Activated B cell treated with CpG ODN at 0.5 μM for 24 hours (primary cell): Measurements from ENCODE around the gene ANO2. TPM values are rescaled to one million over a fixed set of nuclear protein-coding genes. Genes with fewer than 3 reads are reported as not detected.
"Not testable (repeated sequence)": the region's sequence is repeated elsewhere in the genome, so short reads cannot be mapped to it uniquely, and the experiment has no call there.

ENCODE experiments used
- ATAC-seq: fragments of 200-7000 bp; cut with Tn5 transposase; one replicate; pipeline ENCODE4 v1.10.0; 2021; ENCODE audit warnings: low read depth, mild to moderate bottlenecking, moderate library complexity
- CTCF ChIA-PET: fragments of 350-600 bp; sonication (Branson Sonifier 250); formaldehyde crosslinking; loops from one replicate; lab custom pipeline; 2021; ENCODE audit warnings: antibody characterized with exemption; lab: Charles Lee
- POLR2A ChIA-PET: fragments of 350-600 bp; sonication (Branson Sonifier 250); formaldehyde crosslinking; loops from one replicate; lab custom pipeline; 2021; ENCODE audit warnings: antibody characterized with exemption; lab: Charles Lee
- DNase-seq: peaks from one replicate; pipeline ENCODE4 v3.0.0; 2022
- H3K27ac Mint-ChIP-seq: one replicate; pipeline ENCODE4 v1.8.0; 2020; ENCODE audit warnings: mixed read lengths
- H3K27me3 Mint-ChIP-seq: one replicate; pipeline ENCODE4 v1.8.0; 2021; ENCODE audit warnings: mixed read lengths
- H3K36me3 Mint-ChIP-seq: one replicate; pipeline ENCODE4 v1.8.0; 2021; ENCODE audit warnings: low read depth, mixed read lengths
- H3K4me1 Mint-ChIP-seq: one replicate; pipeline ENCODE4 v1.8.0; 2021; ENCODE audit warnings: mixed read lengths
- H3K4me3 Mint-ChIP-seq: one replicate; pipeline ENCODE4 v1.8.0; 2020; ENCODE audit warnings: mild to moderate bottlenecking, mixed read lengths
- H3K9me3 Mint-ChIP-seq: one replicate; pipeline ENCODE4 v1.8.0; 2020; ENCODE audit warnings: mixed read lengths
- intact Hi-C: fragments of 100-400 bp; cut with micrococcal nuclease; formaldehyde crosslinking; loops from one replicate; pipeline ENCODE4 v1.15.1; 2024
- total RNA-seq: library from RNA; stranded (reverse); gene quantifications from 2 replicates; pipeline ENCODE4 v1.2.3, GENCODE V29; 2022
- TF ChIP-seq, protein P1 (sequence below): fragments of 200-600 bp; IDR thresholded peaks from one replicate; pipeline ENCODE4 v1.8.0; 2022; ENCODE audit warnings: antibody characterized with exemption, mild to moderate bottlenecking

Gene ANO2
- total RNA-seq, 1 donor from 2014 or later, result not detected

DNA sequence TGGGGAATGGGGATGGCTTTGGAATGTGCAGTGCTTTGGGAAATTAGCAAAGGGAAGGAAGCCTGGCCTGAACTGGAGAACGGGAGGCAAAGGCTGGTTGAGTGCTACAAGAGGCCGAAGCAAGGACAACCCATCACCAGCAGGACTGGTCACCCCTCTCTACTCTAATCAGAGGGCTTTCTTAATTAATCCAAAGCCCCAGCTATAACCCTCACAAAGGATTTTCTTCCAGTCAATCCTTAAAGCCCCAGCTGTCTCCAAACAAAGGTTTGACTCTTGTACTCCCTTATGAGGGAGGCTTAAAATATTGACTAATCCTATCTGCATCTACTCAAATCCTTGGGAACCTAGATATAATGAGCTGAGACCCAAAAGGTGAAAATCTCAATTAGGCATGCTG lies 256.8 kb downstream of the ANO2 start:
- H3K9me3 Mint-ChIP-seq, result no peaks in the 10 kb centered on the region
- POLR2A ChIA-PET, result no interaction called here

DNA sequence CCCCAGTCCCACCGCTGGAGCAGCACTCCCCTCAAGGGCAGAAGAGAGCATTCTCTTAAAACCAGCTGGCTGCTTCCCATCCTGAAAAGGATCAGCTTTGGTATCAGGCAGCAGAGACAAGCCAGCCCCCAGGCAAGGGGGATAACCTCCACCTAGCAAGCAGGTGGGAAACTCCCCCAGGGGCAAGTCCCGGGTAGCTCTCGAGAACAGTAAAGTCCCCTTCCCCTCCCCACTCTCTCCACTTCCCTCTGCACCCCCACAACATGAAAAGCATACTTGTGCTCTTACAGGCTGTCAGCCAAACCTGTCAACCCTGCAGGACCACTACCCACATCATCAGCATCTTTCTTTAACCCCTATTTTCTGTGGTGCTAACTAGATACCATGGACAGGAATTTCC lies 259.1 kb downstream of the ANO2 start:
- Mint-ChIP-seq H3K9me3 (no peaks in the 10 kb centered on the region), H3K27ac (no peak overlapping the region), H3K36me3 (no peaks in the 10 kb centered on the region), H3K27me3 (peaks cover 2% of the 10 kb centered on the region), H3K4me1 (no peaks in the 10 kb centered on the region), H3K4me3 (no peak overlapping the region)
- intact Hi-C loops, result no loop called here
- TF ChIP-seq, protein P1, sequence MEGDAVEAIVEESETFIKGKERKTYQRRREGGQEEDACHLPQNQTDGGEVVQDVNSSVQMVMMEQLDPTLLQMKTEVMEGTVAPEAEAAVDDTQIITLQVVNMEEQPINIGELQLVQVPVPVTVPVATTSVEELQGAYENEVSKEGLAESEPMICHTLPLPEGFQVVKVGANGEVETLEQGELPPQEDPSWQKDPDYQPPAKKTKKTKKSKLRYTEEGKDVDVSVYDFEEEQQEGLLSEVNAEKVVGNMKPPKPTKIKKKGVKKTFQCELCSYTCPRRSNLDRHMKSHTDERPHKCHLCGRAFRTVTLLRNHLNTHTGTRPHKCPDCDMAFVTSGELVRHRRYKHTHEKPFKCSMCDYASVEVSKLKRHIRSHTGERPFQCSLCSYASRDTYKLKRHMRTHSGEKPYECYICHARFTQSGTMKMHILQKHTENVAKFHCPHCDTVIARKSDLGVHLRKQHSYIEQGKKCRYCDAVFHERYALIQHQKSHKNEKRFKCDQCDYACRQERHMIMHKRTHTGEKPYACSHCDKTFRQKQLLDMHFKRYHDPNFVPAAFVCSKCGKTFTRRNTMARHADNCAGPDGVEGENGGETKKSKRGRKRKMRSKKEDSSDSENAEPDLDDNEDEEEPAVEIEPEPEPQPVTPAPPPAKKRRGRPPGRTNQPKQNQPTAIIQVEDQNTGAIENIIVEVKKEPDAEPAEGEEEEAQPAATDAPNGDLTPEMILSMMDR, result no peak
- ATAC-seq, result no peak
- DNase-seq, result no peak
- ChIA-PET POLR2A (no interaction called here), CTCF (no interaction called here)

More for the DNA sequence above, 256.8 kb downstream of the ANO2 start:
- DNase-seq (no peak), ATAC-seq (no peak)
- H3K4me3 Mint-ChIP-seq, result no peak overlapping the region
- H3K4me1 Mint-ChIP-seq, result no peaks in the 10 kb centered on the region
- peaks cover 5% of the 10 kb centered on the region for H3K27me3 Mint-ChIP-seq
- H3K36me3 Mint-ChIP-seq, result no peaks in the 10 kb centered on the region
- no peak overlapping the region for H3K27ac Mint-ChIP-seq
- TF ChIP-seq, protein P1, result no peak
- CTCF ChIA-PET, result no interaction called here
- intact Hi-C loops, result no loop called here

DNA sequence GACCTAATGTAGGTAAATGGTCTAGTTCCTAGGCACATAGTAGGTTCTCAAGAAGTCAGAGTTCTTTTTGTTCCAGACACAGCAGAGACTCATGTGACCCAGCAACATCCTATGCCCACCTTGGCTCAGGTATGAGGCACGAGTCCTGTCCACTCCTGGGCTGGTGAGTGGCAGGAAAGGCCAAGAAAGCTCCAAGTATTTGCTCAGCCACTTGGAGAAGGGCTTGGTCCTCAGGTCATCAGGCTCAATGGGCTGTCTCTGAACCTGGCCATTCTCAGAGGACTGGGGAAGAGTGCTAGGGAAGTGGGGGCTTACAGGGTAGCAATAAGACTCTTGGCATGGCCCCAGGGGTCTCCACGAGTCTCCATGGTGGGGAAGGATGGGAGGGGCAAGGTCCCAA lies 260.1 kb downstream of the ANO2 start:
- Mint-ChIP-seq H3K4me1 (no peaks in the 10 kb centered on the region), H3K27ac (no peak overlapping the region), H3K4me3 (no peak overlapping the region), H3K36me3 (no peaks in the 10 kb centered on the region), H3K9me3 (no peaks in the 10 kb centered on the region), H3K27me3 (peaks cover 2% of the 10 kb centered on the region)
- ChIA-PET CTCF (no interaction called here), POLR2A (no interaction called here)
- TF ChIP-seq, protein P1, result no peak
- intact Hi-C loops, result no loop called here
- ATAC-seq (no peak), DNase-seq (no peak)

DNA sequence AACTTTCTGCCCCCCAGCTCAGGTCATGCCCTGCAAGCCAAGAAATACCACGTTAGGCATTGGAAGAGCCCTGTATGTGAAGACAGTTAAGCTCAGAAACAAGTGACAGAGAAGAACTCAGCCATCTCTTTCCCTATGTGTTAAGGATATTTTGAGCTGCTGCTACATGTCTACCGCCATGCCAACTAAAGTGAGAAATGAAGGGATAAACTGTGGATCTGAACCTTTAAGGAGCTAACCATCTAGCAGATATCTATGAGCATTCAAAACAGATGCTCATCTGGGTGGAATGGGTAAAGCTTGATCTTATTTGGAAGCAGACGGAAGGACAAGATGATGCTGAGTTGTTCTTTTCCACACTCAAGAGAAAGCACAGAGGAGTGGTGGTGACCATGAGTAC lies 262.5 kb downstream of the ANO2 start:
- TF ChIP-seq, protein P1, result no peak
- Mint-ChIP-seq H3K27me3 (peaks cover 8% of the 10 kb centered on the region), H3K4me1 (no peaks in the 10 kb centered on the region), H3K4me3 (no peak overlapping the region), H3K9me3 (no peaks in the 10 kb centered on the region), H3K36me3 (no peaks in the 10 kb centered on the region), H3K27ac (no peak overlapping the region)
- ATAC-seq, result no peak
- POLR2A ChIA-PET, result no interaction called here
- intact Hi-C loops, result no loop called here
- CTCF ChIA-PET, result no interaction called here
- DNase-seq, result no peak

DNA sequence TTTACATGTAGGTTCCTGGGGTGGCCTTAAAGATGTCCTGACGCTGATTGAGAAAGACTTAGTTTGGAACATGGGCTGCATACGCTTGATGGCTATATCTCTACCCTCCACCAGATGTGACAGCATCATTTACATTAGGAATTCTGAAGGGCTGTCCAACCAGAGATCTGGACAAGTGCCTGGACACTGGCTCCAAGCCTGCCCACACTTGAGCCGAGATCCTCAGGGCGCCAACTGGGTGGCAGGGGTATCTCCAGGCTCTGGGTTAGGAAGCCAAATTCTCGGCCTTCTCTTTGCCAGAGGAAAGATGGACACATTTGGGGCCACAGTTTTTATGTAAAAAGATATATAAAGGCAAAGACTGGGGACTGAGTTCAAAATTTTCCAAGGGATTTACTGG lies 266.9 kb downstream of the ANO2 start:
- Mint-ChIP-seq H3K4me3 (no peak overlapping the region), H3K27me3 (peaks cover 20% of the 10 kb centered on the region), H3K9me3 (no peaks in the 10 kb centered on the region), H3K4me1 (no peaks in the 10 kb centered on the region), H3K27ac (no peak overlapping the region), H3K36me3 (no peaks in the 10 kb centered on the region)
- CTCF ChIA-PET, result no interaction called here
- ATAC-seq (no peak), DNase-seq (no peak)
- POLR2A ChIA-PET, result no interaction called here
- intact Hi-C loops, result no loop called here
- TF ChIP-seq, protein P1, result no peak

DNA sequence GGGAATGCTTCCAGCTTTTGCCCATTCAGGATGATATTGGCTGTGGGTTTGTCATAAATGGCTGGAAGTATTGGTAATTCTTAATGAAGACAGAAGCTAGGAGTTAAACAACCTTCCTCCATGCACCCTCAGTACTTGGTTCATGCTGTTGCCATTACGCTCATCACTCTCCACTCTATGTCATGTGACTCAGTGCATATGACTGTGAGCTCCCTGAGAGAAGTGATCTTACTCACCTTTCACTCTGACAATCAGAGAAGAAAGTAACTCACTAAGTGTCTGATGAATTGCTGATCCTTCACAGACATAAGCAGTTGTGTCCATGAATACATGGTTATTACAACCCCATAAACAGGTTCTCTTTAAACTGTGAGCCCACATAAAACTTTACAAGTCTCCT lies 275.4 kb downstream of the ANO2 start:
- POLR2A ChIA-PET, DNase-seq, H3K27ac Mint-ChIP-seq, H3K27me3 Mint-ChIP-seq, H3K4me1 Mint-ChIP-seq, H3K36me3 Mint-ChIP-seq, H3K9me3 Mint-ChIP-seq, H3K4me3 Mint-ChIP-seq, CTCF ChIA-PET, intact Hi-C loops, ATAC-seq: not testable (repeated sequence)
